ENCODE results near the gene BLMH. TPM values are rescaled to one million over a fixed set of nuclear protein-coding genes. Genes with fewer than 3 reads are reported as not detected.

Gene BLMH
- total RNA-seq, 1 experiment from 2014 or later, result 59.0 TPM

DNA sequence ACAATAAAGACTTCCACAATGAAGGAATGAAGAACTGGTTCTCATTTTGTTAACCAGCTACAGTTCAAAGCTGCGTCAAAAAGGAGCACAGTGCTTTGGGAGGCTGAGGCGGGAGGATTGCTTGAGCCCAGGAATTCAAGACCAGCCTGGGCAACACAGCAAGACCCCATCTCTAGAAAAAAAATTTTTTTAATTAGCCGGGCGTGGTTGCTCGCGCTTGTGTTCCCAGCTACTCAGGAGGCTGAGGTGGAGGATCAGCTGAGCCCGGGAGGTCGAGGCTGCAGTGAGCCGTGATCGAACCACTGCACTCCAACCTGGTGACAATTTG, 55.5 kb downstream of the BLMH start:
- POLR2A ChIA-PET, result interaction anchor here (0.7 kb wide), 2 partner anchors 111 to 1256 kb away, joined by 3 to 9 read pairs; no protein-coding TSS in a partner anchor
- ATAC-seq, result no peak; the same call in 1 of the 2 replicates
- H3K4me3 ChIP-seq (ENCODE audit: low read depth in 2 of 2, low read length in 2 of 2), result peak overlapping the region; percentile 47 to 63

DNA sequence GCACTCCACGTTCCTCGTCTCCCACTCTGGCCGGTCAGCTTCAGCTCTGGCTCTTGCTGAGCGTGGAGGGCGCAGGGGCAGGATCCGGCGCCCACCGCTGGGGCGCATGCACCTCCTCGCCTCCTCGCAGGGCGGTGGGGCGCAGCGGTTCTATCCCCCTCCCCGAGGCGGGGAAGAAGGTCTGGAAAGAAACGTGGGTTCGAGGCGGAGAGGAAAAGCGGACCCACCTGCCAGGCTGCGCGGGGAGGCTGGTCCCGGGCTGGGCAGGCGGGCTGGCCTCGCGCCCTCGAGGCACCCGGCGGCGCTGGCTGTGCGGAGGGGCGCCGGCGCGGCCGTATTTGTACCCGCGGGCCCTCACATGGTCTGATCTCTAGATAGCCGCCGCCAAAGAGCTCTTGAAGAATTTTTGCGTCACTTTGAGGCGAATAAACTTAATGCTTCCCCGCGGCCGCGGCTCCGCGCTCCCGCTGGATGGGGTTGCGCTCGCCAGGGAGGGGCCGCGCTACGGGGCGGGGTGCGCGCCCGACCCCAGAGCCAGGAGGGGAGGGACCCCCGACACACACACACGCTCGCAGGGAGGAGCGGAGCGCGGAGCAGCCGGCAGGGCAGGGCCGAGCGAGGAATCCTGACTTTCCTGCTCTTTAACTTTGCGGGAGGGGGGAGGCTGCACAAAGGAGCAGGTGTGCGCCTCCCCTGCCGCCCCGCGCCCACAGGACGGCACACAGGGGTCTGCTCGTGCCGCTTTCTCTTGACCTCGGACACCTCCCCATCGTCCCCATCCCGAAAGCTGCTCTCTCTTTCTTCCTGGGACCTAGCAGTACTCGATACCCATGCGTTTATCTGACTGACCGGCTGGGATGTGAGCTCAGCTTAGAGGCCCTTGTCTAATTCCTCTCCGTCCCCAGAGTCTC, 56.1 kb downstream of the BLMH start, which contains the start of gene SLC6A4:
Gene SLC6A4, minus strand, starts transcription at position 312 of the 911 bp plus-strand sequence. CDS start 13,739 bp downstream, outside the sequence.
- POLR2A ChIA-PET, result interaction anchor here (0.6 to 0.7 kb wide), 2 partner anchors 11 to 110 kb away, joined by 3 to 6 read pairs; no protein-coding TSS in a partner anchor
- no peak within 1 kb of the TSS for H3K27ac ChIP-seq (ENCODE audit: low read length)
- CTCF ChIA-PET, result interaction anchor here (0.5 to 2.2 kb wide), 6 partner anchors 34 to 131 kb away, joined by 3 to 32 read pairs (median 4); no protein-coding TSS in a partner anchor
- BruUV-seq (replicated peaks), result no TSS peak
- peak within 1 kb of the TSS; percentile 47 to 63 for H3K4me3 ChIP-seq (ENCODE audit: low read depth in 2 of 2, low read length in 2 of 2)
- peaks cover 20% of the 10 kb centered on the region for H3K4me1 ChIP-seq (ENCODE audit: control insufficient read depth, insufficient read depth, low read length)
- TF ChIP-seq TCF7L2 (IDR thresholded peaks at IDR 0.05; ENCODE audit: low read depth, low read length), result no peak
- TF ChIP-seq, protein P1, sequence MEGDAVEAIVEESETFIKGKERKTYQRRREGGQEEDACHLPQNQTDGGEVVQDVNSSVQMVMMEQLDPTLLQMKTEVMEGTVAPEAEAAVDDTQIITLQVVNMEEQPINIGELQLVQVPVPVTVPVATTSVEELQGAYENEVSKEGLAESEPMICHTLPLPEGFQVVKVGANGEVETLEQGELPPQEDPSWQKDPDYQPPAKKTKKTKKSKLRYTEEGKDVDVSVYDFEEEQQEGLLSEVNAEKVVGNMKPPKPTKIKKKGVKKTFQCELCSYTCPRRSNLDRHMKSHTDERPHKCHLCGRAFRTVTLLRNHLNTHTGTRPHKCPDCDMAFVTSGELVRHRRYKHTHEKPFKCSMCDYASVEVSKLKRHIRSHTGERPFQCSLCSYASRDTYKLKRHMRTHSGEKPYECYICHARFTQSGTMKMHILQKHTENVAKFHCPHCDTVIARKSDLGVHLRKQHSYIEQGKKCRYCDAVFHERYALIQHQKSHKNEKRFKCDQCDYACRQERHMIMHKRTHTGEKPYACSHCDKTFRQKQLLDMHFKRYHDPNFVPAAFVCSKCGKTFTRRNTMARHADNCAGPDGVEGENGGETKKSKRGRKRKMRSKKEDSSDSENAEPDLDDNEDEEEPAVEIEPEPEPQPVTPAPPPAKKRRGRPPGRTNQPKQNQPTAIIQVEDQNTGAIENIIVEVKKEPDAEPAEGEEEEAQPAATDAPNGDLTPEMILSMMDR (IDR thresholded peaks at IDR 0.05), result no peak
- no peak for TF ChIP-seq SIN3A (IDR thresholded peaks at IDR 0.05; ENCODE audit: borderline replicate concordance, insufficient read depth, low read depth, low read length)
- TF ChIP-seq, protein P2, sequence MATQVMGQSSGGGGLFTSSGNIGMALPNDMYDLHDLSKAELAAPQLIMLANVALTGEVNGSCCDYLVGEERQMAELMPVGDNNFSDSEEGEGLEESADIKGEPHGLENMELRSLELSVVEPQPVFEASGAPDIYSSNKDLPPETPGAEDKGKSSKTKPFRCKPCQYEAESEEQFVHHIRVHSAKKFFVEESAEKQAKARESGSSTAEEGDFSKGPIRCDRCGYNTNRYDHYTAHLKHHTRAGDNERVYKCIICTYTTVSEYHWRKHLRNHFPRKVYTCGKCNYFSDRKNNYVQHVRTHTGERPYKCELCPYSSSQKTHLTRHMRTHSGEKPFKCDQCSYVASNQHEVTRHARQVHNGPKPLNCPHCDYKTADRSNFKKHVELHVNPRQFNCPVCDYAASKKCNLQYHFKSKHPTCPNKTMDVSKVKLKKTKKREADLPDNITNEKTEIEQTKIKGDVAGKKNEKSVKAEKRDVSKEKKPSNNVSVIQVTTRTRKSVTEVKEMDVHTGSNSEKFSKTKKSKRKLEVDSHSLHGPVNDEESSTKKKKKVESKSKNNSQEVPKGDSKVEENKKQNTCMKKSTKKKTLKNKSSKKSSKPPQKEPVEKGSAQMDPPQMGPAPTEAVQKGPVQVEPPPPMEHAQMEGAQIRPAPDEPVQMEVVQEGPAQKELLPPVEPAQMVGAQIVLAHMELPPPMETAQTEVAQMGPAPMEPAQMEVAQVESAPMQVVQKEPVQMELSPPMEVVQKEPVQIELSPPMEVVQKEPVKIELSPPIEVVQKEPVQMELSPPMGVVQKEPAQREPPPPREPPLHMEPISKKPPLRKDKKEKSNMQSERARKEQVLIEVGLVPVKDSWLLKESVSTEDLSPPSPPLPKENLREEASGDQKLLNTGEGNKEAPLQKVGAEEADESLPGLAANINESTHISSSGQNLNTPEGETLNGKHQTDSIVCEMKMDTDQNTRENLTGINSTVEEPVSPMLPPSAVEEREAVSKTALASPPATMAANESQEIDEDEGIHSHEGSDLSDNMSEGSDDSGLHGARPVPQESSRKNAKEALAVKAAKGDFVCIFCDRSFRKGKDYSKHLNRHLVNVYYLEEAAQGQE (IDR thresholded peaks at IDR 0.05; ENCODE audit: insufficient read depth in 1 of 2, low read depth in 2 of 2, low read length in 1 of 2), result no peak
- TF ChIP-seq POLR2AphosphoS5 (IDR thresholded peaks at IDR 0.05; ENCODE audit: low read depth, low read length), result no peak
- DNase-seq (ENCODE audit: low read depth, low spot score) (no peak), ATAC-seq (peak; percentile 40; the same call in 1 of the 2 replicates)
- intact Hi-C loops (cut with micrococcal nuclease; ENCODE audit: unreplicated experiment) (loop anchor here (5.0 kb wide), 2 partner anchors 113 to 133 kb away; no protein-coding TSS in a partner anchor), in situ Hi-C loops (cut with HindIII; ENCODE audit: low pct_unique_long_range_greater_than_20kb, low sequenced_read_pairs) (no loop called here)
- H3K27me3 ChIP-seq (ENCODE audit: control insufficient read depth, insufficient read depth, low read length), result peaks cover 17% of the 10 kb centered on the region
- H3K9me3 ChIP-seq (ENCODE audit: control insufficient read depth, insufficient read depth, low read depth, low read length), result no peaks in the 10 kb centered on the region
- H3K36me3 ChIP-seq (ENCODE audit: control insufficient read depth, insufficient read depth, low read length), result no peaks in the 10 kb centered on the region

More for the DNA sequence above, 55.5 kb downstream of the BLMH start:
- CTCF ChIA-PET, result interaction anchor here (0.5 to 2.2 kb wide), 9 partner anchors 20 to 648 kb away, joined by 3 to 32 read pairs (median 4); no protein-coding TSS in a partner anchor
- peaks cover 20% of the 10 kb centered on the region for H3K4me1 ChIP-seq (ENCODE audit: control insufficient read depth, insufficient read depth, low read length)
- H3K36me3 ChIP-seq (ENCODE audit: control insufficient read depth, insufficient read depth, low read length), result no peaks in the 10 kb centered on the region
- H3K27ac ChIP-seq (ENCODE audit: low read length), result no peak overlapping the region
- H3K27me3 ChIP-seq (ENCODE audit: control insufficient read depth, insufficient read depth, low read length), result peaks cover 17% of the 10 kb centered on the region
- TF ChIP-seq, protein P1 (IDR thresholded peaks at IDR 0.05), result no peak
- no peak for TF ChIP-seq POLR2AphosphoS5 (IDR thresholded peaks at IDR 0.05; ENCODE audit: low read depth, low read length)
- TF ChIP-seq, protein P2 (IDR thresholded peaks at IDR 0.05; ENCODE audit: insufficient read depth in 1 of 2, low read depth in 2 of 2, low read length in 1 of 2), result no peak
- no peak for TF ChIP-seq TCF7L2 (IDR thresholded peaks at IDR 0.05; ENCODE audit: low read depth, low read length)
- no peak for TF ChIP-seq SIN3A (IDR thresholded peaks at IDR 0.05; ENCODE audit: borderline replicate concordance, insufficient read depth, low read depth, low read length)
- DNase-seq (ENCODE audit: low read depth, low spot score), result no peak
- in situ Hi-C loops (cut with HindIII; ENCODE audit: low pct_unique_long_range_greater_than_20kb, low sequenced_read_pairs) (no loop called here), intact Hi-C loops (cut with micrococcal nuclease; ENCODE audit: unreplicated experiment) (loop anchor here (5.0 kb wide), 2 partner anchors 114 to 134 kb away; no protein-coding TSS in a partner anchor)
- BruUV-seq (replicated peaks), result no TSS peak
- H3K9me3 ChIP-seq (ENCODE audit: control insufficient read depth, insufficient read depth, low read depth, low read length), result no peaks in the 10 kb centered on the region

Measured in Panc1 (cell line).